CD4-positive, alpha-beta T cell (primary cell): ENCODE data around the gene RBM19. TPM values are rescaled to one million over a fixed set of nuclear protein-coding genes. Genes with fewer than 3 reads are reported as not detected.

Experiments used
- ATAC-seq: fragments of 200-7000 bp; cut with Tn5 transposase; one replicate; pipeline ENCODE4 v1.10.0; 2022; ENCODE audit warnings: mild to moderate bottlenecking; ENCODE audit not compliant: poor library complexity
- CTCF ChIA-PET: fragments of 350-600 bp; sonication (Branson Sonifier 250); formaldehyde crosslinking; loops from one replicate; lab custom pipeline; 2021; ENCODE audit warnings: antibody characterized with exemption, inconsistent platforms; lab: Charles Lee
- POLR2A ChIA-PET: fragments of 350-600 bp; sonication (Branson Sonifier 250); formaldehyde crosslinking; loops from one replicate; lab custom pipeline; 2021; ENCODE audit warnings: antibody characterized with exemption, inconsistent platforms; lab: Charles Lee
- DNase-seq, 14 experiments: peaks; one replicate each; pipeline ENCODE4 v3.0.0-alpha.2; 2013 to 2020; ENCODE audit warnings: mixed read lengths in 2 of 14
- H3K27ac ChIP-seq, 2 donors: one replicate each; pipeline versions ENCODE4 v1.5.1 to v1.7.0; 2013; ENCODE audit warnings: low read length in 2 of 2, low read depth in 1 of 2, mild to moderate bottlenecking in 1 of 2
- H3K27me3 ChIP-seq, 2 experiments: 1 replicate in 1 of 2; 2 replicates in 1 of 2; pipeline versions ENCODE4 v1.6.1 to v1.7.0; 2013; ENCODE audit warnings: low read length in 2 of 2, control low read depth in 1 of 2, mild to moderate bottlenecking in 1 of 2, moderate library complexity in 1 of 2; ENCODE audit not compliant: insufficient read depth in 2 of 2, control insufficient read depth in 1 of 2
- H3K36me3 ChIP-seq: one replicate; pipeline ENCODE4 v1.6.1; 2013; ENCODE audit warnings: low read length, control low read depth; ENCODE audit not compliant: insufficient read depth
- H3K4me1 ChIP-seq: one replicate; pipeline ENCODE4 v1.6.1; 2013; ENCODE audit warnings: low read length, control low read depth; ENCODE audit not compliant: insufficient read depth
- H3K4me3 ChIP-seq: one replicate; pipeline ENCODE4 v1.5.1; 2013; ENCODE audit warnings: mild to moderate bottlenecking, low read length, moderate library complexity
- H3K9me3 ChIP-seq, 2 experiments: 1 replicate in 1 of 2; 2 replicates in 1 of 2; pipeline versions ENCODE4 v1.6.1 to v1.7.0; 2013; ENCODE audit warnings: low read length in 2 of 2, mild to moderate bottlenecking in 2 of 2, control low read depth in 1 of 2, moderate library complexity in 1 of 2; ENCODE audit not compliant: control insufficient read depth in 1 of 2, insufficient read depth in 1 of 2
- H3K27ac Mint-ChIP-seq: one replicate; pipeline ENCODE4 v1.8.0; 2020; ENCODE audit warnings: mixed read lengths
- H3K27me3 Mint-ChIP-seq: one replicate; pipeline ENCODE4 v1.8.0; 2021; ENCODE audit warnings: mixed read lengths
- H3K36me3 Mint-ChIP-seq: one replicate; pipeline ENCODE4 v1.8.0; 2021; ENCODE audit warnings: low read depth, mixed read lengths
- H3K4me1 Mint-ChIP-seq: one replicate; pipeline ENCODE4 v1.8.0; 2021; ENCODE audit warnings: low read depth, mixed read lengths
- H3K4me3 Mint-ChIP-seq: one replicate; pipeline ENCODE4 v1.8.0; 2020; ENCODE audit warnings: mild to moderate bottlenecking, mixed read lengths
- H3K9me3 Mint-ChIP-seq: one replicate; pipeline ENCODE4 v1.8.0; 2020; ENCODE audit warnings: mixed read lengths
- CTCF ChIP-seq: fragments of 200-600 bp; IDR thresholded peaks from one replicate; pipeline ENCODE4 v1.8.0; 2022; ENCODE audit warnings: antibody characterized with exemption, mild to moderate bottlenecking
- intact Hi-C, 2 experiments: fragments of 100-400 bp; cut with DNase I in 1 of 2; cut with micrococcal nuclease in 1 of 2; formaldehyde crosslinking; loops; one replicate each; pipeline versions ENCODE4 v1.15.1 to v1.9.0; 2023 to 2025; cut with DNase I, micrococcal nuclease
- total RNA-seq, 174 experiments: library from RNA in 2 of 174; stranded (reverse) in 2 of 174; gene quantifications; one replicate each; pipeline ENCODE4 v1.2.3 and lab custom pipeline; 2021 to 2026

RBM19 gene
- total RNA-seq, 2 experiments from 2014 or later, result 57.1 to 58.5 TPM

- no peaks in the 10 kb centered on the region for H3K4me1 Mint-ChIP-seq
- POLR2A ChIA-PET, result no interaction called here
These were observed 76.1 kb downstream of the RBM19 start for GRCh38 chr12:113889891-113890581.

GRCh38 chr12:113889076-113889475 is 77.0 kb downstream of the RBM19 start:
- no peak for ATAC-seq
- no peak overlapping the region for H3K27ac ChIP-seq
- no peaks in the 10 kb centered on the region for H3K9me3 ChIP-seq
- Mint-ChIP-seq H3K27ac (no peak overlapping the region), H3K4me3 (no peak overlapping the region), H3K27me3 (no peaks in the 10 kb centered on the region), H3K36me3 (peaks cover 69% of the 10 kb centered on the region), H3K9me3 (no peaks in the 10 kb centered on the region), H3K4me1 (no peaks in the 10 kb centered on the region)
- intact Hi-C loops, result no loop called here
- POLR2A ChIA-PET, result no interaction called here
- H3K4me1 ChIP-seq, result no peaks in the 10 kb centered on the region
- no peak for TF ChIP-seq CTCF
- no peak for DNase-seq
- no peak overlapping the region for H3K4me3 ChIP-seq
- H3K36me3 ChIP-seq, result peaks cover 10% of the 10 kb centered on the region
- CTCF ChIA-PET, result no interaction called here
- H3K27me3 ChIP-seq, result no peaks in the 10 kb centered on the region

More at GRCh38 chr12:113889891-113890581, 76.1 kb downstream of the RBM19 start:
- Mint-ChIP-seq H3K36me3 (peaks cover 67% of the 10 kb centered on the region), H3K27ac (no peak overlapping the region), H3K27me3 (no peaks in the 10 kb centered on the region), H3K9me3 (no peaks in the 10 kb centered on the region), H3K4me3 (no peak overlapping the region)
- H3K27ac ChIP-seq, result no peak overlapping the region
- no peaks in the 10 kb centered on the region for H3K9me3 ChIP-seq
- intact Hi-C loops, result no loop called here
- peaks cover 15% of the 10 kb centered on the region for H3K36me3 ChIP-seq
- DNase-seq, result no peak
- H3K4me3 ChIP-seq, result no peak overlapping the region
- ATAC-seq, result no peak
- TF ChIP-seq CTCF, result no peak
- H3K4me1 ChIP-seq, result no peaks in the 10 kb centered on the region
- H3K27me3 ChIP-seq, result no peaks in the 10 kb centered on the region
- CTCF ChIA-PET, result no interaction called here

- no peaks in the 10 kb centered on the region for H3K9me3 Mint-ChIP-seq
- no peaks in the 10 kb centered on the region for H3K9me3 ChIP-seq
- intact Hi-C loops, result no loop called here
- no peaks in the 10 kb centered on the region for H3K27me3 ChIP-seq
- H3K27me3 Mint-ChIP-seq, result no peaks in the 10 kb centered on the region
- no peaks in the 10 kb centered on the region for H3K4me1 Mint-ChIP-seq
- ChIA-PET CTCF (no interaction called here), POLR2A (no interaction called here)
- H3K27ac ChIP-seq, result no peak overlapping the region
- no peak overlapping the region for H3K27ac Mint-ChIP-seq
- peaks cover 69% of the 10 kb centered on the region for H3K36me3 Mint-ChIP-seq
- no peak overlapping the region for H3K4me3 ChIP-seq
- H3K36me3 ChIP-seq, result peaks cover 10% of the 10 kb centered on the region
- ATAC-seq (no peak), DNase-seq (no peak)
- TF ChIP-seq CTCF, result no peak
- H3K4me3 Mint-ChIP-seq, result no peak overlapping the region
- H3K4me1 ChIP-seq, result no peaks in the 10 kb centered on the region
These were observed 77.7 kb downstream of the RBM19 start for GRCh38 chr12:113888435-113888834.
